Stimulated activated CD4-positive, alpha-beta T cell treated with anti-CD3 and anti-CD28 coated beads, Interleukin-2, amount 100 ng/mL, for 48 hours (primary cell): ENCODE data around the gene PRAMEF17.
"Not testable (repeated sequence)": the region's sequence is repeated elsewhere in the genome, so short reads cannot be mapped to it uniquely, and the experiment has no call there.

Experiments used
- DNase-seq, 2 donors: peaks; one replicate each; pipeline ENCODE4 v3.0.0-alpha.2; 2020

The PRAMEF17 gene, protein sequence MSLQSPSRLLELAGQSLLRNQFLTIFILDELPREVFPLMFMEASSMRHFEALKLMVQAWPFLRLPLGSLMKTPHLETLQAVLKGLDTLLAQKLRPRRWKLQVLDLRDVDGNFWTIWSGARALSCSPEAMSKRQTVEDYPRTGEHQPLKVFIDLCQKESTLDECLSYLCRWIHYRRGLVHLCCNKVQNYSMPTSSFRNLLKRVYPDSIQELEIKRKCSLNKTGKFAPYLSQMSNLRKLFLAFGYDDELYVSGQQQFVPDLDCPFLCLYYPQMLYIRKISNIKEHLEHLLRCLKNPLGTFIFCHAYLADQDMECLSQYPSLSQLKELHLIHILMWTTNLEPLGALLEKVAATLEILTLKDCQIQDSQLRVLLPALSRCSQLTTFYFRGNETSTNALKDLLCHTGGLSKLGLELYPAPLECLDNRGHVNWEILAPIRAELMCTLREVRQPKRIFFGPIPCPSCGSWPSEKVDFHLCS

DNA sequence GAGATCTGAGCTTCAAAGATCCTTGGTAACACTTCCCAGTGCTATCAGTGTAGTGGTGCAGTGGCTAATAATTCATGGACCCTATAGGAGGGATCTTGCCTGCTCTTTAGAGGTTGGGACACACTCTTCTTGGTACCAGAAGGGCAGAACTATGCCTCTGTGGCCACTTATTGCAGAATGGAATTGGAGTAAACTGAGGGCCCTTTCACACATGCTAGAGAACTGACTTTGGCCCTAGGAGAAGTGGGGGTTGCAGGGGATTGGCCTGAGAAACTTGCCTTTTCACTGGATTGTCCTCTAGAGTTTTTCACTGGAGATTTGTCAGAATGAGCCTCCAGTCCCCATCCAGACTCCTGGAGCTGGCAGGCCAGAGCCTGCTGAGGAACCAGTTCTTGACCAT is at the start of gene PRAMEF17:
TSS of gene PRAMEF17 (plus strand) at position 301 of the 400 bp plus-strand sequence. CDS start at position 327, 26 bp downstream.
- DNase-seq = not testable (repeated sequence)

DNA sequence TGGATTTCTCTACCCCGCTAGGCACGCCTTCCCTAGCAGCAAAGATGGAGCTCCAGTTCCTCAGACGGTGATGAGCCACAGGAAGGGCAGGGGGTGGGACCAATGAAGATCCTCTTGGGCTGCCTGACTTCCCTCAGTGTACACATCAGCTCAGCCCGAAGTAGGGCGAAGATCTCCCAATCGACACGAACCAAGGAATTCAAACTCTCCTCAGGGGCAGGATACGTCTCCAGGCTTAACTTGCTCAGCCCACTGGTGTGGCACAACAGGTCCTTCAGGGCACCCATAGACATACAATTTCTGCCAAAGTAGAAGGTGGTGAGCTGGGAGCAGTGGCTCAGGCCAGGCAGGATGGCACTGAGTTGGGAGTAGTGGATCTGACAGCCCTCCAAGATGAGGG is 46.9 kb upstream of the PRAMEF17 start:
- not testable (repeated sequence) for DNase-seq

DNA sequence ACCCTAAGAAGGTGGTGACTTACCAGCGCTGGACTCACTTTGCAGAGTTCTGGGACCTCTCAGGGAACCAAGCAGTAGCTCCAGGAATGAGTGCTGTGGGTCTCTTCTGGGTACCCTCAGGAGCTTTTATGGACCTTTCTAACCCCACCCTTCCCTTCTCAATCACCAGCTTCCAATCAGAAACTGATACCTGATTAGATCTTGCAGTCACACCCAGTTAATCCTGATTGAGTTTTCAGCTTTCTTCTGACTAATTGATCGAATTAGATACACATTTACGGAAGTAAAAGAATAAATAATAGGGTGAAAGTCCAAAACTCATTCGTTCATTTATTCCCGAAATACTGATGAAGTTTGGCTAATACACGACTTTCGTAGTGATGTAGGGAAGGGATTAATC is 42.4 kb upstream of the PRAMEF17 start, which contains the start of gene PRAMEF14:
TSS of gene PRAMEF14 (minus strand) at position 101 of the 400 bp plus-strand sequence. CDS start 1,820 bp downstream, outside the sequence.
- DNase-seq = not testable (repeated sequence)

DNA sequence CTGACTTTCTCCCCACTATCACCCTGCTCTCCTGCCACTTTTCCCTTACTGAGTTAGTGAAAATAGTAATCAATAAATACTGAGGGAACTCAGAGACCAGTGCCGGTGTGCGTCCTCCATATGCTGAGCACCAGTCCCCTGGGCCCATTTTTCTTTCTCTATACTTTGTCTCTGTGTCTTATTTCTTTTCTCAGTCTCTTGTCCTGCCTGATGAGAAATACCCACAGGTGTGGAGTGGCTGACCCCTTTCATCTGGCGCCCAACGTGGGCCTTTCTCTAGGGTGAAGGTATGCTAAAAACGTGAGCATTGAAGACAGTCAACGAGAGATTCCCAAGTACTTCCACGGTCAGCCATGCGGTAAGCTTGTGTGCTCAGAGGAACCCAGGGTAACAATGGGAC is 36.0 kb upstream of the PRAMEF17 start:
- peak in 1 of 2 donors; percentile 0 for DNase-seq

DNA sequence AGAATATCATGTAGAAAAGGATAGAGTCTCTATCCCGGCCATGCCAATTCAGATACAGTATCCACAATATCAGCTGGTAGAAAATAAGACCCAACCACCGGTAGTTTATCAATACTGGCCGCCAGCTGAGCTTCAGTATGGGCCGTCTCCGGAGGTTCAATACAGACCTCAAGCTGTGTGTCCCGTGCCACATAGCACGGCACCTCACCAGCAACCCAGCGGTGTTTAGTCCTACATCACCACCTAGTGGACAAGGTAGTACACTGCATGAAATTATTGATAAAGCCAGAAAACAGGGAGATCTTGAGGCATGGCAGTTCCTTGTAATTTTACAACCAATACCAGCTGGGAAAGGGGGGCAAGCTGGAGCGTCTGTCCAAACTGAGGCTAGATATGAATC is 35.0 kb upstream of the PRAMEF17 start:
- not testable (repeated sequence) for DNase-seq

DNA sequence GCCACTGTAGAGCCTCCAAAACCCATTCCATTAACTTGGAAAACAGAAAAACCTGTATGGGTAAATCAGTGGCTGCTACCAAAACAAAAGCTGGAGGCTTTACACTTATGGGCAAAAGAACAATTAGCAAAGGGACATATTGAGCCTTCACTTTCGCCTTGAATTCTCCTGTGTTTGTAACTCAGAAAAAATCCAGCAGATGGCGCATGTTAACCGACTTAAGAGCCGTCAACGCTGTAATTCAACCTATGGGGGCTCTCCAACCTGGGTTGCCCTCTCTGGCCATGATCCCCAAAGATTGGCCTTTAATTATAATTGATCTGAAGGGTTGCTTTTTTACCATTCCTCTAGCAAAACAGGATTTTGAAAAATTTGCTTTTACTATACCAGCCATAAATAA is 32.7 kb upstream of the PRAMEF17 start:
- DNase-seq = peak; percentile 20 to 28

DNA sequence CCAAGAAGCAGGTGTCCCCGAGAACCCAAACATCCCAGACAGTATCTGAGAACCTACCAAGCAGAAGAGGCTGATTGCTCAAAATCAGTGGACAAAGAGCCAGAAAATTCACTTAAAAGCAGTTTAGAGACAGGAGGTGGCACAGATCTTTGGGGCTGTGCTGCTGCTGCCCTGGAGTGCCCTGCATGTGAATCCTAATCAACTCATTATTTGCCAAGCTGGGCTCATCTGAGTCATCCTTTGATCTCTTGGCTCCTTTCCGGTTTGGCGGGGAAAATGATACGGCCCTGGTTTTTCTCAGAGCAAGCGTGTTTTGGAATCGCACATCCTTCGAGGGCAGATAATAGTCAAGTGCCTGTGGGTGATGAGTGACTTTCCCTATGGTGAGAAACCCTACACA is 27.1 kb upstream of the PRAMEF17 start:
- DNase-seq = not testable (repeated sequence)

DNA sequence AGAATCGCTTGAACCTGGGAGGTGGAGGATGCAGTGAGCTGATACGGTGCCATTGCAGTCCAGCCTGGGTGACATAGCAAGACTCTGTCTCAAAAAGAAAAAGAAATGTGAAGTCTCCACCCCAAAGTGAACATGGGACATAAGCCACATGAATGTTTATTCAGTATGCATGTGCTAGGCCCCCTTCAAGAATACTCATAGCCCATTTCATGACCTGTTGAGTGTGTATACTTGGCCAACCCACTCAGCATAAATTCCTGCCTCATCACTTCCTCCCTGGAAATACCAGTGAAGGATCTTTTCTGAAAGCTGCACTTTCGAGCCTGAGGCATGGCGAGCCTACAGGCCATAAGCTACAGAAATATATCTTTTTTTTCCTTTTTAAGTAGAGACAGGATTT is 24.5 kb upstream of the PRAMEF17 start:
- not testable (repeated sequence) for DNase-seq

DNA sequence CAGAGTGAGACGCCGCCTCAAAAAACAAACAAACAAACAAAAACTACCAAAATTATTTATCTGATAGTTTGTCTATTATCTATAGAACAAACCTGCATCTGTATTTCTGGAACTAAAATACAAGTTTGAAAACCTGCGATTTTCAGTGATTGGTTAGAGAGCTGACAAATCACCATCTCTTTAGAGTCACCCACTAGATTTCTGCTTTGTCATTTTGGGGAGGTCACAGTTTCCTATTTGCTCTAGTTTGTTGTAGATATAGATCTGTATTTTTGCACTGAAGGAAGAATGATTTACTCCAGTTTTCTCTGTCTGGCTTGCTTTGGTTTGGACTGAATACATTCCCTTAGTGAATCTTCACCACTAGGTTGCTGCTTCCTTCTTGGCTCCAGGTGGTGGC is 22.9 kb upstream of the PRAMEF17 start:
- not testable (repeated sequence) for DNase-seq

DNA sequence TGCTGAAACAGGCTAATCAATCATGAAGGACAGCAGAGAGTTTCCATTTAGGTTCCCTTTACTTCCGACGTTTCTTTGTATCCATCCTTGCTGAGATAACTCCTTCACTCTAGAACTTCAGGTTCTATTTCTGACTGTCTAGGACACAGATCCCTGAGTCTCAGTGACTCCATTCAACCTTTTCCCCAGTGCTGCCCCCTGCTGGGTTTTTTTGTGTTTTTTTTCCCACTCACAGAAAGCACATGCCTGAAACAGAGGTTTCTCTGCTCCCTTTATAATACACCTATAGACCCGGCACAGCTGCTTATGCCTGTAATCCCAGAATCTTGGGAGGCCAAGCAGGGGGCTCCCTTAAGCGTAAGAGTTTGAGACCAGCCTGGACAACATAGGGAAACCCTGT is 20.9 kb upstream of the PRAMEF17 start:
- peak; percentile 22 to 26 for DNase-seq

DNA sequence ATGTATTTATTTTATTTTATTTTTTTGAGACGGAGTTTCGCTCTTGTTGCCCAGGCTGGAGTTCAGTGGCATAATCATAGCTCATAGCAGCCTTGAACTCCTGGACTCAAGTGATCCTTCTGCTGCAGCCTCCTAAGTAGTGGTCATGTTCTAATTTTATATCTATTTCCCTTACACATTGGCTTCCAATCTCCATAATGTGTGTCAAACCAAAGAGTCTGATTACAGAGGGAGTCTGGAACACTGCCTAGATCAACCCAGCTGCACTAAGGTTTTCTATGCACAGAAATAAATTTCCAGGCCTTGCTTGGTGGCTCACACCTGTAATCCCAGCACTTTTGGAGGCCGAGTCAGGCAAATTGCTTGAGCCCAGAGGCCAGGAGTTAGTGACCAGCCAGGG is 10.4 kb upstream of the PRAMEF17 start:
- DNase-seq = not testable (repeated sequence)

DNA sequence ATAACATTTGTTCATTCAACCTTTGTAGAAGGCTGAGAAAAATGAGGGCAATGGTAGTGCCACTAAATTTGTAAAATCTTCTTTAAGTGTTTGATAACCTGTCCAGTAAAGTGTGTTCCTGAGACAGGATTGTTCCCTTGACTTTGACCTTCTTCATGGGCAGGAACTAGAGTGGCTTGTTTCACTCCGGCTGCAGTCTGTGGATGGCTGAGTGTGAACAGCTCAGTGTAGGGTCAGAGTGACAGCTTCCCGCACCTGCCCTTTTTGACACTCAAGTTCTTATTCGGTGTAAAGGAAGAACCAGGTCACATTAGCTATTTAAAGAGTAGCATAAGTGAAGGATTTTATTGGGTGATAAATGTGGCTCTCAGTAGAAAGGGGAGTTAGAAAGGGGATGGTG is 9.1 kb upstream of the PRAMEF17 start:
- not testable (repeated sequence) for DNase-seq

DNA sequence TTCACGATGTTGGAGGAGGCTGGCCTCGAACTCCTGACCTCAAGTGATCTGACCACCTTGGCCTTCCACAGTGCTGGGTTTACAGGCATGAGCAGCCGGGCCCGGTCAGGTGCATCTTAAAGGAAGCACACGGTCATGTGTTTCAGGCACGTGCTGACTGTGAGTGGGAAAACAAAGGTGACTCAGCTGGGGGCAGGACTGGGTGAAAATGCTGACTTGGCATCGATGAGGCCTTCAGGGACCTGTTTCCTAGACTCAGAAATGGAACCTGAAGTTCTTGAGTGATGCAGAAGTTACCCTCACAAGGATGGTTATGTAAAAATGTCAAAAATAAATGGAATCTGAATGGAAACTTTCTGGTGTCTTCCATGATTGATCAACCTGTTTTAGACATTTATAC is 3.6 kb downstream of the PRAMEF17 start:
- DNase-seq = not testable (repeated sequence)

DNA sequence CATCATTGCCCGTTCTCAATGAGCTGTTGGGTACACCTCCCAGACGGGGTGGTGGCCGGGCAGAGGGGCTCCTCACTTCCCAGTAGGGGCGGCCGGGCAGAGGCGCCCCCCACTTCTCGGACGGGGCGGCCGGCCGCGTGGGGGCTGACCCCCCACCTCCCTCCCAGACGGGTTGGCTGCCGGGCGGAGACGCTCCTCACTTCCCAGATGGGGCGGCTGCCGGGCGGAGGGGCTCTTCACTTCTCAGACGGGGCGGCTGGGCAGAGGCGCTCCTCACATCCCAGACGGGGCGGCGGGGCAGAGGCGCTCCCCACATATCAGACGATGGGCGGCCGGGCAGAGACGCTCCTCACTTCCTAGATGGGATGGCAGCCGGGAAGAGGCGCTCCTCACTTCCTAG is 5.3 kb downstream of the PRAMEF17 start:
- not testable (repeated sequence) for DNase-seq

DNA sequence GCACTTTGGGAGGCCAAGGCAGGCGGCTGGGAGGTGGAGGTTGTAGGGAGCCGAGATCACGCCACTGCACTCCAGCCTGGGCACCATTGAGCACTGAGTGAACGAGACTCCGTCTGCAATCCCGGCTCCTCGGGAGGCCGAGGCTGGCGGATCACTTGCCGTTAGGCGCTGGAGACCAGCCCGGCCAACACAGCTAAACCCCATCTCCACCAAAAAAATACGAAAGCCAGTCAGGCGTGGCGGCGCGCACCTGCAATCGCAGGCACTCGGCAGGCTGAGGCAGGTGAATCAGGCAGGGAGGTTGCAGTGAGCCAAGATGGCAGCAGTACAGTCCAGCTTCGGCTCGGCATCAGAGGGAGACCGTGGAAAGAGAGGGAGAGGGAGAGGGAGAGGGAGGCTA is 5.9 kb downstream of the PRAMEF17 start:
- DNase-seq = not testable (repeated sequence)

DNA sequence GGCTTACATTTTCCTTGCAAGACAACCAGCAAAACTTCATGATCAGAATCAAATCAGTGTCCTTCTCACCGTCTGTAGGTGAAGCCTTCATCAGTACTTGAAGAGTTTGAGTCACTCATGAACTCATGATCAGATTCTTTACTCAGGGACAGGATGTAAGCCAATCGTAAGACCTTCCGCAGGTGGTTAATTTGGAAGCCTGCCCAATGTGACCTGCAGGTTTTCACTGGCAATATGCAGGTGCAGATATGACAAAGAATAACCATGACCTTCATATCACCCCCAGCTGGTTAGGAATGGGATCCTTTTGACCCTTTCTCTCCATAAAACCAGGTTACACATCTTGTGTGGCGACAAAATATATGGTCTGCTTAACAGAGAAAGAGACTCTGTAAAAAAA is 18.4 kb downstream of the PRAMEF17 start:
- DNase-seq = no peak

DNA sequence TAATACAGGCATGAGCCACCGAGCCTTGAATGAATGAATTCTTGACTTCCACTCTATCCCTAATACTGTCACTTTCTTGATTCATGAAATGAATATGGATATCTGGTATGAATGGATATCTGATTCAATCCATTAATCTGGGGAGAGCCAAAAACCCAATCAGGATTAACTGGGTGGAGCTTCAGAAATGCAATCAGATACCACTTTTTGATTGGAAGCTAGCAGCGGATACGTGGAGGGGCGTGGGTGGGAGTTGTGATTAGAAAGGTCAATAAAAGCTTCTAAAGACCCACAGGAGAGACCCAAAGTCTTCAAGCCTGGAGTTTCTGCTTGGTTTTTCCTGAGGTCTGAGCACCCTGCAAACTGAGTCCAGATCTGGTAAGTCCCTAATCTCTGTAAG is 20.7 kb downstream of the PRAMEF17 start, which contains the start of gene PRAMEF20:
TSS of gene PRAMEF20 (plus strand) at position 301 of the 400 bp plus-strand sequence. CDS start 5,905 bp downstream, outside the sequence.
- DNase-seq = not testable (repeated sequence)

DNA sequence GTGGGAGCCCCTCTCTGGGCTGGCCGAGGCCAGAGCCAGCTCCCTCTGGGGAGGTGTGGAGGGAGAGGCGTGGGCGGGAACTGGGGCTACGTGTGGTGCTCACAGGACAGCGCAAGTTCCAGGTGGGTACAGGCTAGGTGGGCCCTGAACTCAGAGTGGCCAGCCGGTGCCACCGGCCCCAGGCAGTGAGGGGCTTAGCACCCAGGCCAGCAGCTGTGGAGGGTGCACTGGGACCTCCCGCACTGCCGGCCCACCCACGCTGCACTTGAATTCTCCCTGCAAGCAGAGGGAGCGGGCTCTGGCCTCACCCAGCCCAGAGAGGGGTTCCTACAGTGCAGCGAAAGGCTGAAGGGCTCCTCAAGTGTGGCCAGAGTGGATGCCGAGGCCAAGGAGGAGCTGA is 41.1 kb downstream of the PRAMEF17 start:
- no peak for DNase-seq

DNA sequence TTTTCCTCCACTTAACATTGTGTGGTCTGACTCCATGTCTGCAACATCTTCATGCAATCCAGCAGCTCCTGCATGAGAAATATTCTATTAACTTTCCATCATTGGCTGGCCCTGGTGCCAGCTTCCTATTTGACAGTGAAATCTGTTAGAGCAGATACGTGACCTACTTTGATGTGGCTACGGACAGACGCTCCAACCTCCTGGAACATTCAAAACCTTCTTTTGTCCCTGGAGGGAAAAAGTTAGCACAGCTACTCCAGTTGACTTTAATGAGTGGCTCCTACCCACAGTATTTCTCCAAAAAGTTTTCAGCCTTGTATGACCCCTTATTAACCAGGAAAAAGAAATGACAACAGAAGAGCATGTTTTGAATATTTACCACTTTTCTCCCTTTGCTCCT is 42.8 kb downstream of the PRAMEF17 start:
- no peak for DNase-seq

DNA sequence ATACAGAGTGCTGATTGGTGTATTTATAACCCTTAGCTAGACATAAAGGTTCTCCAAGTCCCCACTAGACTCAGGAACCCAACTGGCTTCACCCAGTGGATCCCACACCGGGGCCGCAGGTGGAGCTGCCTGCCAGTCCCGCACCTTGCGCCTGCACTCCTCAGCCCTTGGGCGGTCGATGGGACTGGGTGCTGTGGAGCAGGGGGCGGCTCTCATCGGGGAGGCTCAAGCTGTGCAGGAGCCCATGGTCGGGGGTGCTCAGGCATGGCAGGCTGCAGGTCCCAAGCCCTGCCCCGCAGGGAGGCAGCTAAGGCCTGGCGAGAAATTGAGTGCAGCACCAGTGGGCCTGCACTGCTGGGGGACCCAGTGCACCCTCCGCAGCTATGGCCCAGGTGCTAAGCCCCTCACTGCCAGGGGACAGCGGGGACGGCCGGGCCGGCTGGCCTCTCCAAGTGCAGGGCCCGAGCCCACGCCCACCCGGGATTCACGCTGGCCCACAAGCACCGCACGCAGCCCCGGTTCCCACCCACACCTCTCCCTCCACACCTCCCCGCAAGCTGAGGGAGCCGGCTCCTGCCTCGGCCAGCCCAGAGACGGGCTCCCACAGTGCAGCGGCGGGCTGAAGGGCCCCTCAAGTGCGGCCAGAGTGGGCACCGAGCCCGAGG is 44.4 kb downstream of the PRAMEF17 start:
- DNase-seq = not testable (repeated sequence)

DNA sequence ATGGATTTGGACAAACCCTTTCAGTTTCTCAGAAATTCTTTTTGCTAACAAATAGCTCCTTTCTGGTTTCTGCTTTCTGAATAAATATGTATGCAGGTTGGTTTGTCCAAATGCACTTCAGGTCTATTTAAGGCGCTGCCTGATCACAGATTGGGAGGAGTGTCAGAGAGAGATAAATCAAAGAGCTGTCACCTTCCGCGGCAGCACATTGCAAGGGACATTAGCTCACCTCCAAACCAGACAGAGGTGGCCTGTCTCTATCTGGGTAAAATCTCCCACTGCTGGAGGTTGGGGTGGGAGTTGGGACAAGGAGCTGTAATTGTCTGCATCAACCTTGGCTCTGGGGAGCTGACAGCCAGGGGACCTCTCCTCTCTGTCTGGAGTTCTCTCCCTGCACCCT is 46.0 kb downstream of the PRAMEF17 start:
- DNase-seq = no peak

DNA sequence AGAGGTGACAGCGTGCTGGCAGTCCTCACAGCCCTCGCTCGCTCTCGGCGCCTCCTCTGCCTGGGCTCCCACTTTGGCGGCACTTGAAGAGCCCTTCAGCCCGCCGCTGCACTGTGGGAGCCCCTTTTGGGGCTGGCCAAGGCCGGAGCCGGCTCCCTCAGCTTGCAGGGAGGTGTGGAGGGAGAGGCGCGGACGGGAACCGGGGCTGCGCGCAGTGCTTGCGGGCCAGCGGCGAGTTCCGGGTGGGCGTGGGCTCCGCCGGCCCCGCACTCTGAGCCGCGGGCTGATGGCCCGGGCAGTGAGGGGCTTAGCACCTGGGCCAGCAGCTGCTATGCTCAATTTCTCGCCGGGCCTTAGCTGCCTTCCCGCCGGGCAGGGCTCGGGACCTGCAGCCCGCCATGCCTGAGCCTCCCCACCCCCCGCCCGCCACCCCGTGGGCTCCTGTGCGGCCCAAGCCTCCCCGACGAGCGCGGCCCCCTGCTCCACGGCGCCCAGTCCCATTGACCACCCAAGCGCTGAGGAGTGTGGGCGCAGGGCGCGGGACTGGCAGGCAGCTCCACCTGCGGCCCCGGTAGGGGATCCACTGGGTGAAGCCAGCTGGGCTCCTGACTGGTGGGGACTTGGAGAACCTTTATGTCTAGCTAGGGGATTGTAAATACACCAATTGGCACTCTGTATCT is 49.8 kb downstream of the PRAMEF17 start:
- DNase-seq = not testable (repeated sequence)
